Psoas muscle (tissue), 8 donors: Measurements from ENCODE around the gene SH2D5. TPM values are rescaled to one million over a fixed set of nuclear protein-coding genes. Genes with fewer than 3 reads are reported as not detected.
A peak's percentile ranks its signal among the peaks of the same experiment; 100 is the strongest.

Source experiments
- ATAC-seq, 4 donors: fragments of 200-7000 bp; cut with Tn5 transposase; one replicate each; pipeline ENCODE4 v1.9.1; 2020; ENCODE audit warnings: moderate library complexity in 3 of 4, mild to moderate bottlenecking in 2 of 4
- DNase-seq, 2 donors: peaks; one replicate each; pipeline ENCODE4 v3.0.0-alpha.2; 2020
- H3K27ac ChIP-seq: fragments of 200-600 bp; one replicate; pipeline ENCODE4 v1.8.0; 2022
- H3K27me3 ChIP-seq, 3 donors: fragments of 200-600 bp in 1 of 3; one replicate each; pipeline versions ENCODE4 v1.6.1 to v1.8.0; 2013 to 2022; ENCODE audit warnings: low read length in 2 of 3, mild to moderate bottlenecking in 2 of 3, moderate library complexity in 1 of 3; ENCODE audit not compliant: insufficient read depth in 3 of 3
- H3K36me3 ChIP-seq, 2 donors: fragments of 200-600 bp in 1 of 2; one replicate each; pipeline versions ENCODE4 v1.6.1 to v1.8.0; 2013 to 2022; ENCODE audit warnings: low read depth in 1 of 2, mild to moderate bottlenecking in 1 of 2, moderate library complexity in 1 of 2; ENCODE audit not compliant: insufficient read depth in 1 of 2
- H3K4me1 ChIP-seq: fragments of 200-600 bp; one replicate; pipeline ENCODE4 v1.8.0; 2022
- H3K4me3 ChIP-seq: fragments of 200-600 bp; one replicate; pipeline ENCODE4 v1.8.0; 2022; ENCODE audit warnings: mild to moderate bottlenecking
- H3K9me3 ChIP-seq: fragments of 200-600 bp; one replicate; pipeline ENCODE4 v1.8.0; 2022
- WGBS, 3 donors: extraction: QIAGEN DNeasy Blood & Tissue Kit; methylation state at CpG; one replicate each; pipeline versions ENCODE4 v1.1.6 to v1.1.7; 2013; 5-methylcytosine and 5-hydroxymethylcytosine counted together
- intact Hi-C, 2 donors: fragments of 100-400 bp; cut with DNase I; formaldehyde crosslinking; loops; one replicate each; pipeline versions ENCODE4 v1.11.0 to v1.14.2; 2022
- polyA plus RNA-seq, 3 donors: library from polyadenylated mRNA; stranded (reverse); fragments of 200-250 nt; gene quantifications; one replicate each; pipeline ENCODE4 v1.2.3, GENCODE V29; 2013
- total RNA-seq, 4 donors: library from RNA; stranded (reverse); fragmentation: NEBNext Ultra II Directional in 2 of 4; extraction: Animal tissue kit (Norgen Biotek cat#: 25700) in 2 of 4; gene quantifications; one replicate each; pipeline versions ENCODE4 v1.2.1 to v1.2.4, GENCODE V29; 2021 to 2023
- TF ChIP-seq, protein P1 (sequence below): fragments of 200-600 bp; IDR thresholded peaks from one replicate; pipeline ENCODE4 v1.8.0; 2022; ENCODE audit warnings: antibody characterized with exemption
- donor health status: healthy with polysubstance abuse.
- donor health status: DM: no; HTN: no; CAD: no; lungs with moderate emphysema.
- donor health status: Bipolar disorder and iron deficiency.
- donor health status: healthy.
- donor health status: DM: yes; HTN: yes; CAD: no.
- donor health status: DM: no; HTN: no; CAD: no.
- donor health status: DM: no; HTN: no; CAD: no.
- donor health status: DM: yes; HTN: yes; CAD: no.

SH2D5 gene
- total and polyA plus RNA-seq, 7 donors = 0.09 to 27.9 (median 2.2) TPM

DNA sequence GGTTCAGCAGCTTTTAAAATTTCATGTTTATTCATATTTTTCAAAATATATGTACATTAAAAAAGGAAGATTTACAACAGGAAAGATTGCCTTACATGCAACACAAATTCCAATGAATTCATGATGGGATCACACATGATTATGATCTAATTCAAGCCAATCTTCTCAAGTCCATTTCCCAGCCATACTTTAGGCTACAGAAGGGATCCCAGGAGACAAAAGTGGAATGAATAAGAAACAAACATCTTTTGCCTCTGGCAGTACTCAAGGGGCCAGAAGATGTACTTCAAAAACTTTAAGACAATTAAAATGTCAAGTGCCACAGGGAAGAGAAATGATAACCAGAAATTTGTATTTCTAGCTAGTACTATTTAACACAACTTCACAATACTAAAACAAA lies 10.2 kb upstream of the SH2D5 start:
- Histone ChIP-seq H3K4me1 (peaks cover 6% of the 10 kb centered on the region), H3K27me3 (no peaks in the 10 kb centered on the region), H3K36me3 (peaks cover 16 to 98% of the 10 kb centered on the region in 2 donors), H3K9me3 (no peaks in the 10 kb centered on the region), H3K4me3 (no peak overlapping the region), H3K27ac (no peak overlapping the region)
- no peak for ATAC-seq
- TF ChIP-seq, protein P1, sequence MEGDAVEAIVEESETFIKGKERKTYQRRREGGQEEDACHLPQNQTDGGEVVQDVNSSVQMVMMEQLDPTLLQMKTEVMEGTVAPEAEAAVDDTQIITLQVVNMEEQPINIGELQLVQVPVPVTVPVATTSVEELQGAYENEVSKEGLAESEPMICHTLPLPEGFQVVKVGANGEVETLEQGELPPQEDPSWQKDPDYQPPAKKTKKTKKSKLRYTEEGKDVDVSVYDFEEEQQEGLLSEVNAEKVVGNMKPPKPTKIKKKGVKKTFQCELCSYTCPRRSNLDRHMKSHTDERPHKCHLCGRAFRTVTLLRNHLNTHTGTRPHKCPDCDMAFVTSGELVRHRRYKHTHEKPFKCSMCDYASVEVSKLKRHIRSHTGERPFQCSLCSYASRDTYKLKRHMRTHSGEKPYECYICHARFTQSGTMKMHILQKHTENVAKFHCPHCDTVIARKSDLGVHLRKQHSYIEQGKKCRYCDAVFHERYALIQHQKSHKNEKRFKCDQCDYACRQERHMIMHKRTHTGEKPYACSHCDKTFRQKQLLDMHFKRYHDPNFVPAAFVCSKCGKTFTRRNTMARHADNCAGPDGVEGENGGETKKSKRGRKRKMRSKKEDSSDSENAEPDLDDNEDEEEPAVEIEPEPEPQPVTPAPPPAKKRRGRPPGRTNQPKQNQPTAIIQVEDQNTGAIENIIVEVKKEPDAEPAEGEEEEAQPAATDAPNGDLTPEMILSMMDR = no peak
- DNase-seq = no peak
- intact Hi-C loops = loop anchor here in 1 of 2 donors (5.0 kb wide), 1 partner anchor 35 kb away; no protein-coding TSS in a partner anchor

- intact Hi-C loops = loop anchor here in 1 of 2 donors (5.0 kb wide), 1 partner anchor 37 kb away; no protein-coding TSS in a partner anchor
- DNase-seq (no peak), ATAC-seq (no peak)
- 77 to 88% (median 79%) methylated on average over 2 of the region's 2 CpGs for WGBS, 3 donors
- TF ChIP-seq, protein P1 = no peak
- Histone ChIP-seq H3K4me3 (no peak overlapping the region), H3K9me3 (no peaks in the 10 kb centered on the region), H3K27me3 (no peaks in the 10 kb centered on the region), H3K27ac (no peak overlapping the region), H3K4me1 (peaks cover 6% of the 10 kb centered on the region), H3K36me3 (peaks cover 16 to 92% of the 10 kb centered on the region in 2 donors)
These were observed 8.3 kb upstream of the SH2D5 start for GRCh38 chr1:20740781-20741180.

DNA sequence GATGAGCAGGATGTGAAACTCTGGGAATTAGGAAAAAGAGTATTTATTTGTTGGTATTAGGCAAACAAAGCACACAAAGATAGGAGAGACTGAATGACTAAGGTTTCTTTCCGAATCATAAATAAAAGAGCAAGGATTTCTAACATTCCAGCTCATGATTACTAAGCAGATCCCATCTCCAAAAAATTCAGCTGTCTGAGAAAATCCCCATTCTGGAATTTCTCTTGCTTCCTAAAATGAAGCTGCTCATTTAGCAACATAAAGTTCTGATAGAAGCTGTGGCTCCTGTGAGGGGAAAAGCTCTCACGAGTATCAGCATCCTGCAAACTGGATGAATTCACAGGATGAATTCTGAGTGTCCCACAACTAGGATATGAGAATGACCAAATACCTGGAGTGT lies 6.7 kb upstream of the SH2D5 start:
- ATAC-seq (no peak), DNase-seq (no peak)
- H3K27ac ChIP-seq = peak overlapping the region; percentile 5
- no peaks in the 10 kb centered on the region for H3K27me3 ChIP-seq
- WGBS, 3 donors = 47 to 59% (median 49%) methylated on average over 2 of the region's 2 CpGs
- H3K9me3 ChIP-seq = no peaks in the 10 kb centered on the region
- peaks cover 6% of the 10 kb centered on the region for H3K4me1 ChIP-seq
- no peak overlapping the region for H3K4me3 ChIP-seq
- TF ChIP-seq, protein P1 = no peak
- H3K36me3 ChIP-seq = peaks cover 10 to 76% of the 10 kb centered on the region in 2 donors
- intact Hi-C loops = no loop called here

GRCh38 chr1:20735581-20736111 lies 3.1 kb upstream of the SH2D5 start:
- Histone ChIP-seq H3K4me1 (peaks cover 14% of the 10 kb centered on the region), H3K4me3 (no peak overlapping the region), H3K36me3 (peaks cover 2 to 41% of the 10 kb centered on the region in 2 donors), H3K9me3 (no peaks in the 10 kb centered on the region), H3K27ac (no peak overlapping the region), H3K27me3 (peaks cover 0 to 5% (median 0%) of the 10 kb centered on the region in 3 donors)
- ATAC-seq = no peak
- no peak for DNase-seq
- TF ChIP-seq, protein P1 = no peak
- intact Hi-C loops = no loop called here
- WGBS, 3 donors = 88 to 90% (median 88%) methylated on average over 7 of the region's 7 CpGs
